ENCODE results near the gene PRKAG2.
"Not testable (repeated sequence)": the region's sequence is repeated elsewhere in the genome, so short reads cannot be mapped to it uniquely, and the experiment has no call there.

DNA sequence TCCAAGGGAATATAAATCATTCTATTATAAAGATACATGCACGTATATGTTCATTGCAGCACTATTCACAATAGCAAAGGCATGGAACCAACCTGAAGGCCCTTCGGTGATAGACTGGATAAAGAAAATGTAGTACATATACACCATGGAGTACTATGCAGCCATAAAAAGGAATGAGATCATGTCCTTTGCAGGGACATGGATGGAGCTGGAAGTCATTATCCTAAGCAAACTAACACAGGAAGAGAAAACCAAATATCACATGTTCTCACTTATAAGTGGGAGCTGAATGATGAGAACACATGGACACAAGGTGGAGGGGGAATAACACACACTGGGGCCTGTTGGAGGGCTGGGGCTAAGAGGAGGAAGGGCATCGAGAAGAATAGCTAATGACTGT is 30.2 kb upstream of the PRKAG2 start:
- not testable (repeated sequence) for TF ChIP-seq CTCF (conservative IDR thresholded peaks at IDR 0.05; ENCODE audit: low read depth in 2 of 2); EZH2 (IDR thresholded peaks at IDR 0.05; ENCODE audit: low read depth, unreplicated experiment); REST (IDR thresholded peaks at IDR 0.05; ENCODE audit: unreplicated experiment); STAT1 (IDR thresholded peaks at IDR 0.05; ENCODE audit: unreplicated experiment); POLR2AphosphoS5 (IDR thresholded peaks at IDR 0.05; ENCODE audit: low read depth); EZH2phosphoT487 (IDR thresholded peaks at IDR 0.05; ENCODE audit: unreplicated experiment); JUNB (IDR thresholded peaks at IDR 0.05; ENCODE audit: unreplicated experiment); NANOG (IDR thresholded peaks at IDR 0.05; ENCODE audit: borderline replicate concordance)
